ENCODE results near the gene USP43. TPM values are rescaled to one million over a fixed set of nuclear protein-coding genes. Genes with fewer than 3 reads are reported as not detected.

Gene USP43
- polyA plus RNA-seq, 1 donor from 2014 or later: 0.53 TPM

- no peaks in the 10 kb centered on the region for H3K27me3 ChIP-seq (ENCODE audit: insufficient read depth, low read depth, low read length)
- TF ChIP-seq RAD21 (conservative IDR thresholded peaks at IDR 0.05) (no peak), EZH2 (IDR thresholded peaks at IDR 0.05; ENCODE audit: borderline replicate concordance, insufficient read depth, low read length, poor library complexity, severe bottlenecking) (no peak), CTCF (IDR thresholded peaks at IDR 0.05; ENCODE audit: poor library complexity, severe bottlenecking) (peak; percentile 26), EP300 (conservative IDR thresholded peaks at IDR 0.05; ENCODE audit: poor library complexity, severe bottlenecking) (no peak), TAF1 (IDR thresholded peaks at IDR 0.05; ENCODE audit: low read depth) (no peak)
- no peaks in the 10 kb centered on the region for H3K36me3 ChIP-seq (ENCODE audit: insufficient read depth, low read length)
- no peak overlapping the region for H3K9ac ChIP-seq (ENCODE audit: low read length)
- H4K20me1 ChIP-seq (ENCODE audit: insufficient read depth): no peaks in the 10 kb centered on the region
- H2AFZ ChIP-seq (ENCODE audit: low read depth, low read length): no peak overlapping the region
- no peaks in the 10 kb centered on the region for H3F3A ChIP-seq (ENCODE audit: insufficient read depth, low read length, poor library complexity, severe bottlenecking)
- no peaks in the 10 kb centered on the region for H3K9me3 ChIP-seq (ENCODE audit: low read length)
- H3K4me2 ChIP-seq (ENCODE audit: low read length): no peak overlapping the region
- no peaks in the 10 kb centered on the region for H3K9me2 ChIP-seq (ENCODE audit: insufficient read depth, low read length)
- no peaks in the 10 kb centered on the region for H3K79me2 ChIP-seq (replicated peaks; ENCODE audit: insufficient read depth, low read length)
- H3K27ac ChIP-seq (ENCODE audit: low read length): no peak overlapping the region
- no peak overlapping the region for H3K4me3 ChIP-seq (ENCODE audit: low read length)
These were observed 123.1 kb downstream of the USP43 start for GRCh38 chr17:9768381-9768934.

GRCh38 chr17:9769036-9769695, 123.8 kb downstream of the USP43 start:
- H3K79me2 ChIP-seq (replicated peaks; ENCODE audit: insufficient read depth, low read length): no peaks in the 10 kb centered on the region
- H3K27ac ChIP-seq (ENCODE audit: low read length): no peak overlapping the region
- no peaks in the 10 kb centered on the region for H3F3A ChIP-seq (ENCODE audit: insufficient read depth, low read length, poor library complexity, severe bottlenecking)
- no peaks in the 10 kb centered on the region for H3K9me3 ChIP-seq (ENCODE audit: low read length)
- no peak overlapping the region for H3K4me2 ChIP-seq (ENCODE audit: low read length)
- TF ChIP-seq CTCF (IDR thresholded peaks at IDR 0.05; ENCODE audit: poor library complexity, severe bottlenecking): no peak
- no peak for TF ChIP-seq POLR2AphosphoS5 (IDR thresholded peaks at IDR 0.05)
- no peak for TF ChIP-seq SMC3 (conservative IDR thresholded peaks at IDR 0.05; ENCODE audit: poor library complexity)
- H3K9me2 ChIP-seq (ENCODE audit: insufficient read depth, low read length): no peaks in the 10 kb centered on the region
- H2AFZ ChIP-seq (ENCODE audit: low read depth, low read length): no peak overlapping the region
- no peaks in the 10 kb centered on the region for H3K27me3 ChIP-seq (ENCODE audit: insufficient read depth, low read depth, low read length)
- no peaks in the 10 kb centered on the region for H4K20me1 ChIP-seq (ENCODE audit: insufficient read depth)
- H3K4me3 ChIP-seq (ENCODE audit: low read length): no peak overlapping the region
- no peak overlapping the region for H3K9ac ChIP-seq (ENCODE audit: low read length)
- H3K36me3 ChIP-seq (ENCODE audit: insufficient read depth, low read length): no peaks in the 10 kb centered on the region

- H4K20me1 ChIP-seq (ENCODE audit: insufficient read depth): no peaks in the 10 kb centered on the region
- TF ChIP-seq POLR2AphosphoS5 (IDR thresholded peaks at IDR 0.05) (no peak), SMC3 (conservative IDR thresholded peaks at IDR 0.05; ENCODE audit: poor library complexity) (no peak), EZH2 (IDR thresholded peaks at IDR 0.05; ENCODE audit: borderline replicate concordance, insufficient read depth, low read length, poor library complexity, severe bottlenecking) (no peak), REST (IDR thresholded peaks at IDR 0.05; ENCODE audit: borderline replicate concordance) (no peak), EP300 (conservative IDR thresholded peaks at IDR 0.05; ENCODE audit: poor library complexity, severe bottlenecking) (no peak), RAD21 (conservative IDR thresholded peaks at IDR 0.05) (no peak), TAF1 (IDR thresholded peaks at IDR 0.05; ENCODE audit: low read depth) (no peak), CTCF (IDR thresholded peaks at IDR 0.05; ENCODE audit: poor library complexity, severe bottlenecking) (no peak), MXI1 (conservative IDR thresholded peaks at IDR 0.05; ENCODE audit: poor library complexity, severe bottlenecking) (no peak)
- no peak overlapping the region for H3K4me2 ChIP-seq (ENCODE audit: low read length)
- H3K9me2 ChIP-seq (ENCODE audit: insufficient read depth, low read length): no peaks in the 10 kb centered on the region
- no peaks in the 10 kb centered on the region for H3K9me3 ChIP-seq (ENCODE audit: low read length)
- no peak overlapping the region for H2AFZ ChIP-seq (ENCODE audit: low read depth, low read length)
- no peak overlapping the region for H3K9ac ChIP-seq (ENCODE audit: low read length)
- no peaks in the 10 kb centered on the region for H3K27me3 ChIP-seq (ENCODE audit: insufficient read depth, low read depth, low read length)
- no peak overlapping the region for H3K27ac ChIP-seq (ENCODE audit: low read length)
- H3F3A ChIP-seq (ENCODE audit: insufficient read depth, low read length, poor library complexity, severe bottlenecking): no peaks in the 10 kb centered on the region
- no peak overlapping the region for H3K4me3 ChIP-seq (ENCODE audit: low read length)
- H3K36me3 ChIP-seq (ENCODE audit: insufficient read depth, low read length): no peaks in the 10 kb centered on the region
- H3K79me2 ChIP-seq (replicated peaks; ENCODE audit: insufficient read depth, low read length): no peaks in the 10 kb centered on the region
These were observed 126.1 kb downstream of the USP43 start for GRCh38 chr17:9771465-9771864.
